HG02981 (cell line): ENCODE data around the gene MID1.

ENCODE experiments used
- ATAC-seq: cut with Tn5 transposase; IDR thresholded peaks from one replicate; pipeline ENCODE4 v1.9.1; 2021; ENCODE audit warnings: mild to moderate bottlenecking, moderate library complexity; ENCODE audit not compliant: unreplicated experiment

MID1 gene

DNA sequence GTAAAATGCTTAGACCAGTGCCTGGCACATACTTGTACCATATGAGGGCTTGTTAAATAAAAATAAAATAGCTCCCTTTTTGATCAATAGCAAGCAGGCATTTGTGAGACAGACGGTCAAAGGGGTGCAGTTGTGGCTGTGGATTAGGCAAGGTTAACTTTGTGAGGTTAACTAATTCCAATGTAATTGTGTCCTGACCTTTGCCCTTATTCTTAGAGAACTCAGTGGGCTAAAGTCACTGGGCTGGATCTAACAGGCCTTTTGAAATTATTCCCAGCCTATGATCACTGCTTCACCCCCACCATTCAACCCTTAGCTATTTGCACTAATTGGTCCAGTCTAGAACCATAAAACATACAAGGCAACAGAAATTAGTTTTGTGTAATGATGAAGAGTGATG is 166.4 kb downstream of the MID1 start:
- no peak for ATAC-seq

DNA sequence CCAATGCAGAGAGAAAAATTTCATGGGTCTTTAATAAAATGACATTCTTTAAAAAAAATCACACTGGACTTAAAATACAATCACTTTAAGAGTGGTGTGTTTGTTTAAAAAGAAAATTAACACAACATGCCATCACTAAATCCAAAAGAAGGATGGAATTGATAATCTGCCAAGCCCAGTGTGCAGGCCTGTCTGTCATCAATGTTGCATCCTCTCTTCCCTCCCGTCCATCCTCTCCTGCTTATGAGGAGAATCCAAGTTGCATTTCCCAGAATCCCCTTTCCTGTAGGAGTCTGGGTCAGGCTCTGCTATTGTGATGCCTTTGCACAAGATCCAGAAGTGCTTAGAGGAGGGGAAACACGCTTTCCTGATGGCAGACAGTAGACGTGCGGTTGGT is 169.4 kb downstream of the MID1 start:
- ATAC-seq = no peak

DNA sequence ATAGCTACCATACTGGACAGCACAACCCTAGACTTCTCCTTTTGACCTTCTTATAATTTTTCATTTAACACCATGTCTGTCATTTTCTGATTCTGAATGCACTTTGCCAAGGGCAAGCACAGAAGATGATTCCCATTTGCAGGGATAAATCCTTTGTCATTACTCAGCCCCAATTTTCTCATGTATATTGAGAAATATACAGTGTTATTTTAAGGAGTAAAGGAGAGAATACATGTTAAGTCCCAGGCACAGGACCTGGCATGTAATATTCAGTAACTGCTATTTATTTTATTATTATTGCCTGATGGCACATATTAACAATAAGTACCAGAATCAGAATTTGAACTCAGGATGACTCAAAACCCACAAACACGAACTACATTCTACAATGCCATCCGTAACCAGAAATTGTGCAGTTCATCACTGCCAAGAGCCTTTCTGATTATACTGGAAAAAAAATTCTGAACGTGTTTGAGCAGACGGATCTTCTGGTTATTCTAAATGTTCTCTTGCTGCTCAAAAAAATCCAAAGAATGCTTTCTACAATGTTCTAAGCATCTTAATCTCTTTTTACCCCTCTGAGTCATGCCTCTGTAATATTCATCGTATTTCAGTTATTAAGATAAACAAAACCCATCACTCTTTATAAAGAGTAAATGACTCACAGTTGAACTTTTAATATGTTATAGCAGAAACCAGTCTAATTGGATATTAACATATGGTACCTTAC is 170.0 kb downstream of the MID1 start:
- ATAC-seq = no peak

DNA sequence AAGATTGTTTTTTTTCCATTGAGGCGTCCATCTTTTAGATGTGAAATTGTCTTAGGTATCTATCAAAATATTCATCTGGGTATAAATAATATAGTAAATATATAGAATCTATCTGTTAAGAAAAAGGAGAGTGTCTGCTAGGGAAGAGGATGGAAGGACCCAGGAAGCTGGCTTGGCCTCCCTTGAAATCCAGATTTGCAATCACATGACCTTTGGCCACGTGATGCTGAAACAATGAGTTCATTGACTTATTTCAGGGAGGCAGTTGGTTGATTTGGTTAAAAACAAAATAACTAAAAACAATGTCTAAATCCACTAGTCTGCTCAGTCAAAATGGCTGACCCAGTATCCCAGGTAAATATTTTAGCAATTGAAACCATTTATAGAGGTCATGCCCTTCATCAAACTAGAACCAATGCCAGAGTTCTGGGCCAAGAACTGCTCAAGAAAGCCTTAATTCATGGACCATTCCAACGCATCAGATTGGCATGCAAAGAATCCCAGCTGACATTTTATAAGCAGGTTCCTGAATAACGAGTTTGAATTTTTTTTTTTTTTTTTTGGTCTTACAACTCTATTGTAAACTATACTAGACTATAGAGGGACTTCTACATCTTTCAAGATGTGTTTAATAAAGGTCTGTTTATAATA is 172.7 kb downstream of the MID1 start:
- ATAC-seq = no peak

DNA sequence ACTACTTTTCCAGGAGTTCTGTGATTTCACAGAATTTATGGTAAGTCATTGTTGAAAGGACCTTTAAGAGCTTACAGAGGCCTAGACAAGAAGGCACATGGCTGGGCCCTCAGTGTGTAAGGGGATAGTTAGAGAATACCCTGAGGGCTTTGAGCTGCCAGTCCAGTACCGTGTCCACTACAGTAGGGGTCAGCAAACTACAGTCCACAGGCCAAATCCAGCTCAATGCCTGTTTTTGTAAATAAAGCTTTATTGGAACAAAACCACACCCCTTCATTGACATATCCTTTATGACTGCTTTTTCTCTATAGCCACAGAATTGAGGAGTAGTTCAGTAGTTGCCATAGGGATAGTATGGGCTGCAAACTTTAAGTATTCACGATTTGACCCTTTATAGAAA is 176.2 kb downstream of the MID1 start:
- no peak for ATAC-seq

DNA sequence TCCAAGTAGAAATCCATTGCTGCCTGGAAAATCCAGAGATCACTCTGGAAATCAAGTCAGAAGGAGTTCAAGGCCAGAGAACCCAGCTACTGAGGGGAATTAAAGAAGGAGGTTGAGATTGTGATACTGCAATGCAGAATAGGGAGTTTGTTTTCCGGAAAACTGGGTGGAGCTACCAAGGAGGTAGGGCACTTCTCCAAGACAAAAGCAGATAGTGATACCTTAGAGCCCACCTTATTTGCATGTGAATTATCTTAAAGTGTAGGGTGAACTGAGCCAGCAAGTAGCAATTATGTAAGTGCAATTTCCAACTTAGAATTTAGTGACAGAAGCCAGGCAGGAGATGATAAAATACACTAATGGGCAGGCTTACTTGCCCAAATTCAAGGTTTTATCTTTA is 178.9 kb downstream of the MID1 start:
- no peak for ATAC-seq

DNA sequence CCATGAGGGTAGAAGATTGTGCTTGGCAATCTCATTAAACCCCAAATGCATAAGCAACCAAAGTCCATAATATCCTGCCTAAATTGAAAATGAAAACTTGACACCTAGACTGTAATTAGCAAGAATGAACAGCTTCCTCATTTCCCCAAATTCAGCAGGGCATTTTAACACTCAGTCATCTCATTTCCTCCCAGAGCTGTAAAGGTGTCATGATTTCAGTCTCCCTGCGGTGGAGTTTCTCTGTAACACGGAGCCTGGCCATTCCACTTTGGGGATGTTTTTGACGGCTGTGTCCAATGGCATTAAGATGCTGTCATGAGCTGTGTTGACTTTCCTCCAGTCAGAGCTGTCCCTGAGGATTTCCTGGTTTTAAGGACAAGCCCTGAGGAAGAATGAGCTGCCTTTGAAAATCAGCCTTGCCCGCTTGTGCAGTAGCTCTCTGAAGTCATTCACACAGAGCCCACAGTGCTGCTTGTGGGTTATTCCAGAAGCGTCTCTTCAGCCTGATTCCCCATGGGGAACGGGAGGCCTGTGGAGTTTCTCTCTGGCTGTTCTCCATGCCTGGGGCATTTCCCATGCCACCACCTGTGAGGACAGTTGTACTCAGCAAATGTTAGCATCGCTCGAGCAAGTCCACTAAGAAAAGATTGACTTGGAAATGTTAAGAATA is 187.0 kb downstream of the MID1 start:
- no peak for ATAC-seq

DNA sequence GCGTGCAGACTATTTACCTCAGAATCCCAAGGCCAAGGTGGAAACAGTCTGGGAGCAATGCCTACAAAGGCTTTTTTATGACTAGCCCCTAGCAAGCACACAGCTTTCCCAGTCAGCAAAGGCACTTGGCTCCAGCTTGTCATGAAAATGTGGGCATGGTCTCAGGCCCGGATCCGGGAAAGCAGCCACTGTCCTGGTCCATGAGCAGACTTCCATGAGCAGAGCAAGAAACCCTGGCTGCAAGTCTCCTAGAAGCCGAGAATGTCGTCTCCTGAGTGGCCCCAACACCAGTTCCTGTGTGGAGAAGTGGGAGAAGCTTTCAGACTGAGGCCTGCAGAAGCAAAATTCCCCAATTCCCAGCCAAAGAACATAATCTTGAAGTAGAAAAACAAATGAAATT is 190.5 kb downstream of the MID1 start:
- no peak for ATAC-seq

DNA sequence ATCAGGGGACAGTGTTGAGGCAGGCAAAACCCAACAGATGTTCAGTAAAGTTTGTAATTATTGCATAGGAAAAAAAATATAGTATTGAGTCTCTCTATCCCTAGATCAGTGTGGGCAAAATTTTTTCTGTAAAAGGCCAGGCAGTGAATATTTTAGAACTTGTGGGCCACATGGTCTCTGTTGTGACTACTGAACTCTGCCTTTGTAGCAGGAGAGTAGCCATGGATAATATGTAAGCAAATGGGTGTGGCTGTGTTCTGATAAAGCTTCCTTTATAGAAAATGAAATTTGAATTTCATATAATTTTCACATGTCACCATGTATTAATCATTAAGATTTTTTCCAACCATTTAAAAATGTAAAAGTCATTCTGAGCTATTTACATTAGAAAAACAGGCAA is 193.1 kb downstream of the MID1 start:
- ATAC-seq = no peak

DNA sequence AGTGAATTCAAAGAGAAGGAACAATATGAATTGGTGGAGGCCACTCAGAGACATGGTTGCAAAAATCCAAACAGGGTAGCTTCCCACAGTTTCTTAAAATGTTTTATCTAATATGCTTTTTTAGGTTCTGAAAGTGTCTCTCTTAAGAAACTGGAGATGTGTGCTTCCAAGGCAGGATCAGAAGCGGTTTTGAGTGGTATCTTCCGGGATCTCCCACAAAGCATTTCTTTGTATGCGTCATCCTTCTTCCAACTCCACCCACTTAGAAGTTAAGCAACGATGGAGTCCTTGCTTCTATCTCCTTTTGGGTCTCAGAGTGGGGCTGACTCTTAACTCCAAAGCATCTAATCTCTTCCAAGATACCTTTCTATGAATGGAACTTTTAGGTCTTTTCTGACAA is 196.7 kb downstream of the MID1 start:
- no peak for ATAC-seq

DNA sequence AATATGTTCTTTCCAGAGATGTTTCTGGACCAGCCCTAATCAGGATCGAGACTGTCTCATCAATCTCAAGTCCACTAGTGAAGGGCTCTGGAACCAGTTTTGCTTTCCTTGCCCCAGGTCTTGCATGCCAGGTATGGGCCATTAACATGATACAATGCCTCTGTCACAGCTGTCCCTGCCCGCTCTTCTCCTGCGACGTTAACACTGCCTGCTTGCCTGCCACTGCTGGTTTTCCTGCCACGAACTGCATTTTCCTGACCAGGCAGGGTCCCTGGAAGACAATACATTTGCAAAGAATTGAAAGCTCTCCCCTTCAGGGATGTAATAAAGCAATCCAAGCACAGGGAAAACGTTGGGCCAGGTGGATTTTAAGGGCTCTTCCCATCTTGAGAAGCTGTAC is 200.3 kb downstream of the MID1 start:
- no peak for ATAC-seq

DNA sequence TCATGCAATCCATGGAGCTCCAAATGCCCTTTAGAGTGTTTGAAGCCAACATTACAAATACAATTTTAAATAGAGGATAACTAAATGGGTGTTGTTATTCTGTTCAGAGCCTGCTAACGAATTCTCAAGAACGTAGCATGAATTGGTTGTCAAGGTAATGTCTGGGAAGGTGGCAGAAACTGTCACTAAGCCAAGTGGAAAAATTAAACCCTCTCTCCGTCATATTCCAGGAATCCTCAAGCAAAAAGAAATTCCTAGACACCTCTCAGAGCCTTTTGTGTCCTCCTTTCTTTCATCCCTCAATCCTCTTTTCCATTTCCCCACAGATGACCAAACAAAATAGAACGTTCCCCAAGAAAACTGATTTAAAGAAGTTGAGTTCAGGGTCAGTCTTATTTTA is 204.0 kb downstream of the MID1 start:
- ATAC-seq = no peak

DNA sequence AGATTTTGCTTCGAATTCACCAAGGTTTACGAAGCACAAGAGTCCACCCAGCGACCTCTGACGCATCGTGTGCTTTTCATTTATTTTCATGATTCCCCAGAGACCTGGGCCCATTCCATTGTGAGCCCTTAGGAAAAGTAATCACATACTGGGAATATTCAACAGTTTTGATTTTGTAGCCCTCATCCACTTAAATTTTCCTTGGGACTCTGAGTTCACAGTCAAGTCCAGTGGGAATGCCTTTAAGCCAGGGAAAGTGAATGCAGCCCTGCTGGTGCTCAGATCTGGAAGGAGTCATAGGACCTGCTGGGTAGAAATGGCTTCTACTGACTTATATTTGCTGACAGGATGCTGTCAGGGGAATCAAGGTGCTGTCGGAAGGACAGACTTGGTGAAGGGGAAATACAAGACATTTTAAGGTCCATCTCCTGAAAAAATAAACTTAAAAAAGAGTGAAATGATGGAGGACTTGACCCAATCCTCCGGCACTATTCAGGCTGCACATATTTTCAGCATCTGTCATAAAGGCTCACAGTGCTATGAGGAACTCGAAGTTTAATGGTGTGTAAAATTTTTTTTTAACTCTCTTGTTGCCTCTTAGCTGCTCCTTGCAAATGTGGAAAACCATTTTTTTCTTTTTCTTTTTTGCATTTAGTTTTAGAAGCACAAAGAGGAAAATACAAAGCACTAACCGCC is 204.9 kb downstream of the MID1 start:
- ATAC-seq = no peak

DNA sequence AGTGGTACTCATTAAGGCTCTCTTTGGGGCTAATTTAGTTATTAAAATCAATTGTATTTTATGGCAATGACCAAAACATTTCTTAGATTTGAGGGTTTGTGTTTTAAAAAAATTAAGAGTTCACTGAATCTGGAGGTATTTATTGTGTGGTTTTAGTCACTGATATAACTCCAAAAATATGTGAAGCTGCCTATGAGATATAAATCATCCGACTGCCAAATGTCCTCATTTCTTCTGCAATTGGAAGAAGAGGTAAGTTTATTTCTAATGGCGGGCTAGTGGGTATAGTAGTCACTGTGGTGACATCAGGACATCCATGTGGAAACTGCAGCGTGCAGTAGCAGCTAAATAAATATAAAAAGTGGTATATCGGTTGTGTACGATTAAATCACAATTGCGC is 205.5 kb downstream of the MID1 start:
- ATAC-seq = no peak

DNA sequence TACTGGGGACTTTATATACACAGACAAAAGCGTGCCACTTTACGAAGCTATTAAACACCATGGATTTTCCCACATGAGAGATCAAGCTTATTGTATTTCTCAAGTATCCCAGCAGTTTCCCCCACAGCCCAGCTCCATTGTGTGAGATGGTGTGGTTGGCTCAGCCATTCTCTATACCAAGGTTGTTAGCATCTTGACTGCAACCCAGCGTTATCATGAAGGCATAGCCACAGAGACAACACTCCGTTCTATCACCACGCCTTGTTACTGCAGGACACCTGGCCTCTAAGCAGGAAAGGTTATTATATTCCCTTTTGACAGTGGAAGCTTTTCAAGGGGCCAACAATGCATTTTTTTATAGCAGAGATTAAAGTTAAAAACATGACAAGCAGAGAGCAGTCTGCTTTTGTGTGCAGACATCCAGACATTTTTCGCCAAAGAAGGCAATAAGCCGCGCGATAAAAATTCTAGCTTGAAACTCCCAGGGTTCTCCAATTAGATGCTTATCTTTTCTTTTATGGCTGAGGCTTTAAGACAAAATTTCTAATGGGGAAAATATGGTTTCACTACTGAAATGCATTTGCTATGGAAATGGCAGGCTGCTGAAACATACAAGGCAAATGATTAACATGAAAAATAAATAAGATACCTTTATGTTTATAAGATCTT is 206.1 kb downstream of the MID1 start:
- ATAC-seq = no peak

DNA sequence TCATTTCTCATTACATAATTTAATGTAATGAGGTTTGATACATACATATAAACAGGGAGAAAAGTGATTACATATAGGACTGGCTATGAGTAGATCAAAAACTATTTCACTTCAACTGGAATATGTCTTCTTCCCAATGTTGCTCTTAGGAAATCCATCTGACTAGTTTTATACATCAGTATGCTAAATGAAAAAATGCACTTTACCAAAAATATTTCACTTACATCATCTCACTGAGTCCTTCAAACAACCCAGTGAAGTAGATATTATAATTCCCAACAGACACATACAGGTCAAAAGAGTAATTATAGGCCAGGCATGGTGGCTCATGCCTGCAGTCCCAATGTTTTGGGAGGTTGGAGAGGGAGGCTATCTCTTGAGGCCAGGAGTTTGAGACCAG is 215.9 kb downstream of the MID1 start:
- ATAC-seq = no peak

DNA sequence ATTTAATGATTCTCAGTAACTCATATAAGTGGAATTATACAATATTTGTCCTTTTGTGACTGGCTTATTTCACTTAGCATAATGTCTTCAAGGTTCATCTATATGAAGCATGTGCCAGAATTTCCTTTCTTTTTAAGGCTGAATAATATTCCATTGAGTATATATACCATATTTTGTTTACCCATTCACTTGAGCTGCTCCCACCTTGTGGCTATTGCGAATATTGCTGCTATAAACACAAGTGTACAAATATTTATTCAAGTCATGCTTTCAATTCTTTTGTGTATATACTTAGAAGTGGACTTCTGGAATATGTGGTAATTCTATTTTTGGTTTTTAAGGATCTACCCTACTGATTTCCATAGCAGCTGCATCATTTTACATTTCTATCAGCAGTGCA is 219.1 kb downstream of the MID1 start:
- no peak for ATAC-seq

DNA sequence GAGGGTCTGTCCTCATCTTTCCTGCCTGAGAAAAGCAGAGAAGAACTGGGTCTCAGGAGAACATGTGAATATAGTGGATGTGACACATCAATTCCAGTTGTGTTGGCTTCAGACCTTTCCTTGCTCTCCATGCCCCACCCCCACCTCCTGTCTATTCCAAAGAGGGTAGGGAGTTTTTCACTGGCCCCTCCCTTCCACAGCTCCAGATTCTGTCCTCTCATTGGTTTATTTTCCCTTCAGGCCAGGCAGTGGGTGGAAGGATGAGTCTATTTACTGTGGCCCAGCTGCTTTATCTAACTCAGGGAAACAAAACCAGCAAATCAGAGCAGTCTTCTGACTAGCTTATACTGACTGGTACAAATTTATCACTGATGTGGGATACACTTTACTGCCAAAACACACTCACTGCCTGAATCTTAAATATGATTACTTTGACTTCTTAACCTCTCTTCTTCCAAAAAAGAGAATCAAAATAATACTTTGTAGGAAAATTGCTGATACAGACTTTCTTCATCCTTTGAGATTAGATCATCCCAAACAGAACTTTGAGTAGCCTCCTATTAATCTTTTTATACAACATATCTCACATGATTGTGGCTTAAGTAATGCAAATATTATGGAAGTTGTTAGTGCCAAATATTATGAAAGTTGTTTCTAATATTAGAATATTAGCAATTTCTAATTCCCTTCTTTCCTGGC is 221.2 kb downstream of the MID1 start:
- ATAC-seq = no peak

DNA sequence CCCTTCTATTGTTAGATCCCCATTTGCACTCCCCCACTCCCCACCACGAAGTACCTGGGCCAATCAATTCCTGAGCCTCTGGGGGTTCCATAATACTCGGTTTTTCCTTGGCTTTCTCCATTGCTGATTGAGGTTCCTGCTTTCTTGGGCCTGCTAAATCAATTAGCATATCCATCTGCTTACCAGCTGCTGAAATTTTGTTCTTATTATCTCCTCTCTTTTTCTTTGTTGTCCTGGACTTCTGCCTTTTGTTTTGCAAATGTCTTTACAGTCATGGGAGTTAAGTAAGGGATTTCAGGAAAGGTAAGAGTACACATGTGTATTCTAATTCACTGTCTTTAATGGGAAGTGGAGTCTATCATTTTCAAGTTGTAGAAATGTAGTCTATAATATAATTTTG is 222.2 kb downstream of the MID1 start:
- no peak for ATAC-seq

DNA sequence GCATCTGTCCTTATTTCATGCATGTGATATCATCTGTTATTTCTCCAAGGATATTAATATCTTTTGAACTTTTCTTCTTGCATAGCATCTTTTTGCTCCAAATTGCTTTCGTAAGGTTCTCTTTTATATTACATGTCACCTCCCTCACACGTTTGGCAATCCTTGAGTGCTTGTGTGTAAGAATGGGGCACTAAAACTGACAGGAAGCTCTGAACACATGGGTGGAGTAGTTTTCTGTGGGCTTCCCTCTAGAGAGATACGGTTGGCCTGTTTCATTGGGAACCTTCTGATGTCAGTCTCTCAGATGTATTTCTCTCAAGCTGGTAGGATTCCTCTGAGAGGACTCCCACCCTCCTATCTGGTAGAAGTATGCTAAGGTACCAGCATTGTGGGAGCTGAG is 223.0 kb downstream of the MID1 start:
- ATAC-seq = no peak

DNA sequence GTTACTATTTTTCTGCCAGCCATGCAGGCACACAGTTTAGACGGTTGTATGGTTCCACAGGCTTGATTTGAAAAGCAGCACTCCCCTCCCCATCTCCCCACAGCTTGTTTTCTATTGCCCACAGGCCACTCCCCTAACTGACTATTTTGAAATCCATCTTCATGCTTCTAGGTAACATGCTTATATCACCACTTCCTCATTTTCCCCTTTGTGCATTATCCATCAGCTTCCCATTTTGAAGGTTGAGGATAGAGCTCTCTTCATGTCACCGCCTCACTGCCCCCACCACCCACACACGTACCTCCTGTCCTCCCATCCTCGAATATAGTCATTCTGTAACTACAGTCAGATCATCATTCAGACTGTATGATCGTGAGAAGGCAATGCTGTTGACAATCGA is 224.7 kb downstream of the MID1 start:
- ATAC-seq = no peak
